CD4-positive, alpha-beta T cell treated with Interleukin-4 for 4 hours (primary cell): ENCODE data around the gene SUSD2.
"Not testable (repeated sequence)": the region's sequence is repeated elsewhere in the genome, so short reads cannot be mapped to it uniquely, and the experiment has no call there.

ENCODE experiments used
- DNase-seq: peaks from one replicate; pipeline ENCODE4 v3.0.0-alpha.2; 2020

SUSD2 gene

GRCh38 chr22:24217384-24217783 lies 36.1 kb downstream of the SUSD2 start:
- no peak for DNase-seq

GRCh38 chr22:24219750-24220149 lies 38.5 kb downstream of the SUSD2 start:
- DNase-seq: no peak

- no peak for DNase-seq
These were observed 43.2 kb downstream of the SUSD2 start for GRCh38 chr22:24224468-24224867.

GRCh38 chr22:24225044-24225601 lies 43.8 kb downstream of the SUSD2 start:
- no peak for DNase-seq

- no peak for DNase-seq
These were observed 44.7 kb downstream of the SUSD2 start for GRCh38 chr22:24225951-24226350.

- peak; percentile 36 for DNase-seq
These were observed 49.8 kb downstream of the SUSD2 start for GRCh38 chr22:24230911-24231656.

- DNase-seq: no peak
These were observed 50.4 kb downstream of the SUSD2 start for GRCh38 chr22:24231706-24232105.

GRCh38 chr22:24232124-24232523 lies 50.8 kb downstream of the SUSD2 start:
- DNase-seq: no peak

GRCh38 chr22:24232725-24233124 lies 51.4 kb downstream of the SUSD2 start:
- no peak for DNase-seq

- no peak for DNase-seq
These were observed 51.9 kb downstream of the SUSD2 start for GRCh38 chr22:24233235-24233634.

GRCh38 chr22:24233816-24234215 lies 52.5 kb downstream of the SUSD2 start:
- no peak for DNase-seq

GRCh38 chr22:24235315-24235714 lies 54.0 kb downstream of the SUSD2 start:
- no peak for DNase-seq

GRCh38 chr22:24236656-24237055 lies 55.4 kb downstream of the SUSD2 start:
- no peak for DNase-seq

- DNase-seq: not testable (repeated sequence)
These were observed 56.9 kb downstream of the SUSD2 start for GRCh38 chr22:24238101-24238694.
